ENCODE data around the gene MYL3.

DNA sequence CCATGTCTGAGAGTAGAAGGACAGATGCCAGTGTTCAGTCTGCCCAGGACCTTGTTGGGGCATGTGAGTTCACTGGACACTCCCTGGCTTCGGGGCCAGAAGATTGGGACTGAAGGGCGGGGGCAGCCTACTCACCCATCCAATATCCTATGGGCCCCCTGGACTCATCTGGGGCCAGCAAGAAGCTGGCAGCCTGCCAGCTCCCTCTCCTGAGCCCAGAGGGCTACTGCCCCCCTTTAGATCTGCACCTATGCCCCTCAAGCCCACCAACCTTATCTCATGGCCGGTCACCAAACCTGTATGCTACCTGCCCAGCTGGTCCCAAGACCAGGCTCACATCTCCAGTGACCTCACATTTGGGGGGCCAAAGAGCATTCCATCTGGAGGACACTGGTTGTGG lies 22.4 kb upstream of the MYL3 start:
- TF ChIP-seq, protein P1, sequence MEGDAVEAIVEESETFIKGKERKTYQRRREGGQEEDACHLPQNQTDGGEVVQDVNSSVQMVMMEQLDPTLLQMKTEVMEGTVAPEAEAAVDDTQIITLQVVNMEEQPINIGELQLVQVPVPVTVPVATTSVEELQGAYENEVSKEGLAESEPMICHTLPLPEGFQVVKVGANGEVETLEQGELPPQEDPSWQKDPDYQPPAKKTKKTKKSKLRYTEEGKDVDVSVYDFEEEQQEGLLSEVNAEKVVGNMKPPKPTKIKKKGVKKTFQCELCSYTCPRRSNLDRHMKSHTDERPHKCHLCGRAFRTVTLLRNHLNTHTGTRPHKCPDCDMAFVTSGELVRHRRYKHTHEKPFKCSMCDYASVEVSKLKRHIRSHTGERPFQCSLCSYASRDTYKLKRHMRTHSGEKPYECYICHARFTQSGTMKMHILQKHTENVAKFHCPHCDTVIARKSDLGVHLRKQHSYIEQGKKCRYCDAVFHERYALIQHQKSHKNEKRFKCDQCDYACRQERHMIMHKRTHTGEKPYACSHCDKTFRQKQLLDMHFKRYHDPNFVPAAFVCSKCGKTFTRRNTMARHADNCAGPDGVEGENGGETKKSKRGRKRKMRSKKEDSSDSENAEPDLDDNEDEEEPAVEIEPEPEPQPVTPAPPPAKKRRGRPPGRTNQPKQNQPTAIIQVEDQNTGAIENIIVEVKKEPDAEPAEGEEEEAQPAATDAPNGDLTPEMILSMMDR (IDR thresholded peaks at IDR 0.05), result no peak
- no peak for TF ChIP-seq POLR2A (IDR thresholded peaks at IDR 0.05)
